HepG2 (cell line): Measurements from ENCODE around the gene GALNT18. TPM values are rescaled to one million over a fixed set of nuclear protein-coding genes. Genes with fewer than 3 reads are reported as not detected.

Experiments used
- ATAC-seq: fragments of 200-7000 bp; cut with Tn5 transposase; 3 replicates; pipeline ENCODE4 v1.9.1; 2020; ENCODE audit warnings: mild to moderate bottlenecking, moderate library complexity
- BruUV-seq: library from RNA; stranded (reverse); fragments of 400-500 nt; replicated peaks from 2 replicates; lab custom pipeline; 2021; lab: Mats Ljungman, UMichigan
- CTCF ChIA-PET: fragments of 300-600 bp; formaldehyde crosslinking; extraction: SDS; loops from one replicate; lab custom pipeline; 2021; ENCODE audit warnings: low total read pairs, inconsistent platforms, low intra/inter-chr PET ratio; lab: Yijun Ruan, JAX
- POLR2A ChIA-PET: fragments of 350-600 bp; sonication (Branson Sonifier 250); formaldehyde crosslinking; loops from one replicate; lab custom pipeline; 2020; ENCODE audit warnings: antibody characterized with exemption, inconsistent platforms; lab: Yijun Ruan, JAX
- DNase-seq: peaks from one replicate; pipeline ENCODE4 v3.0.0-alpha.2; 2015; ENCODE audit warnings: low spot score
- FAIRE-seq: peaks from 3 replicates; lab custom pipeline; 2011; peaks lifted over from hg19 to GRCh38; lab: Jason Lieb, UNC
- H2AFZ ChIP-seq: one replicate; pipeline ENCODE4 v1.6.1; 2011; ENCODE audit warnings: low read length, inconsistent platforms
- H3K27ac ChIP-seq: fragments of 300-600 bp; 3 replicates; pipeline ENCODE4 v1.8.0; 2011; ENCODE audit warnings: mixed run types, mild to moderate bottlenecking, mixed read lengths, low read length, inconsistent platforms; ENCODE audit not compliant: insufficient read depth; ENCODE audit errors: extremely low read length
- H3K27me3 ChIP-seq, 2 experiments: fragments of 200-600 bp in 1 of 2; 2 replicates in 1 of 2; 3 replicates in 1 of 2; pipeline versions ENCODE4 v1.6.0 to v1.8.0; 2011; ENCODE audit warnings: low read length in 2 of 2, mild to moderate bottlenecking in 2 of 2, moderate library complexity in 2 of 2, inconsistent platforms in 1 of 2; ENCODE audit not compliant: insufficient read depth in 2 of 2, control insufficient read depth in 1 of 2
- H3K36me3 ChIP-seq, 2 experiments: fragments of 200-600 bp in 1 of 2; replicated peaks in 1 of 2; 2 replicates in 1 of 2; 3 replicates in 1 of 2; pipeline versions ENCODE4 v1.5.1 to v1.8.0; 2011; ENCODE audit warnings: low read length in 2 of 2, inconsistent platforms in 1 of 2; ENCODE audit not compliant: insufficient read depth in 2 of 2, control insufficient read depth in 1 of 2
- H3K4me1 ChIP-seq: 2 replicates; pipeline ENCODE4 v1.5.1; 2012; ENCODE audit warnings: low read length, inconsistent platforms; ENCODE audit not compliant: insufficient read depth
- H3K4me2 ChIP-seq: 2 replicates; pipeline ENCODE4 v1.6.0; 2011; ENCODE audit warnings: low read depth, low read length, inconsistent platforms
- H3K4me3 ChIP-seq, 3 experiments: fragments of 200-600 bp in 1 of 3; sonication (generic), shearing (Covaris generic) in 1 of 3; replicated peaks in 1 of 3; 2 replicates each; pipeline ENCODE4 v1.5.1; 2011 to 2016; ENCODE audit warnings: low read length in 3 of 3, inconsistent platforms in 2 of 3, low read depth in 2 of 3, mild to moderate bottlenecking in 2 of 3, control low read depth in 1 of 3, mixed read lengths in 1 of 3; ENCODE audit not compliant: insufficient read depth in 1 of 3
- H3K79me2 ChIP-seq: one replicate; pipeline ENCODE4 v1.6.1; 2011; ENCODE audit warnings: low read length, inconsistent platforms; ENCODE audit not compliant: insufficient read depth
- H3K9ac ChIP-seq: 2 replicates; pipeline ENCODE4 v1.6.0; 2011; ENCODE audit warnings: mild to moderate bottlenecking, low read depth, low read length, inconsistent platforms; ENCODE audit not compliant: insufficient read depth
- H3K9me3 ChIP-seq: 2 replicates; pipeline ENCODE4 v1.5.1; 2012; ENCODE audit warnings: mild to moderate bottlenecking, low read length
- H4K20me1 ChIP-seq: 2 replicates; pipeline ENCODE4 v1.6.0; 2011; ENCODE audit warnings: inconsistent platforms, mild to moderate bottlenecking, low read length, moderate library complexity; ENCODE audit not compliant: insufficient read depth
- IRF9 ChIP-seq: sonication (generic); formaldehyde crosslinking; IDR thresholded peaks from 2 replicates; pipeline ENCODE4 v1.8.0; 2022; ENCODE audit warnings: missing genetic modification reagents, mild to moderate bottlenecking, borderline replicate concordance
- MTA3 ChIP-seq: sonication (generic); formaldehyde crosslinking; IDR thresholded peaks from 2 replicates; pipeline ENCODE4 v1.4.0; 2020; ENCODE audit warnings: missing genetic modification reagents
- NONO ChIP-seq, 2 experiments: fragments of 450-650 bp in 1 of 2; sonication (generic) in 1 of 2; formaldehyde crosslinking in 1 of 2; IDR thresholded peaks in 1 of 2; conservative IDR thresholded peaks in 1 of 2; 2 replicates each; pipeline versions ENCODE4 v1.6.1 to v1.8.0; 2017 to 2022; ENCODE audit warnings: mild to moderate bottlenecking in 1 of 2, missing genetic modification reagents in 1 of 2, moderate library complexity in 1 of 2
- STAT5B ChIP-seq: sonication (generic); formaldehyde crosslinking; IDR thresholded peaks from 2 replicates; pipeline ENCODE4 v1.4.0; 2020; ENCODE audit warnings: missing genetic modification reagents
- ZNF280B ChIP-seq: sonication (generic); formaldehyde crosslinking; IDR thresholded peaks from 2 replicates; pipeline ENCODE4 v1.5.0; 2020; ENCODE audit warnings: missing genetic modification reagents, mild to moderate bottlenecking, borderline replicate concordance
- ZNF589 ChIP-seq: sonication (generic); formaldehyde crosslinking; conservative IDR thresholded peaks from 2 replicates; pipeline ENCODE4 v1.8.0; 2022; ENCODE audit warnings: mild to moderate bottlenecking, moderate library complexity, missing genetic modification reagents
- whole genome bisulfite sequencing: methylation state at CpG from one replicate; pipeline ENCODE4 v1.1.6; 2017; ENCODE audit warnings: low lambda C conversion rate; 5-methylcytosine and 5-hydroxymethylcytosine counted together
- in situ Hi-C: cut with HindIII; loops from 2 replicates; pipeline ENCODE4 v1.10.0; 2017; ENCODE audit warnings: low pct_unique_long_range_greater_than_20kb; ENCODE audit not compliant: extremely low pct_ligation_motif_present
- intact Hi-C: fragments of 100-400 bp; cut with micrococcal nuclease; formaldehyde crosslinking; loops from one replicate; pipeline ENCODE4 v1.10.0; 2022; ENCODE audit not compliant: unreplicated experiment
- polyA plus RNA-seq, 8 experiments: library from polyadenylated mRNA; depleted of rRNA in 3 of 8; stranded (reverse) in 7 of 8; unstranded in 1 of 8; fragments of >200 nt; fragmentation: Illumina TruSeq in 4 of 8; extraction: Trizol in 4 of 8; gene quantifications; 2 replicates each; pipeline versions ENCODE4 v1.2.1 to v1.2.3, GENCODE V29; 2011 to 2016; ENCODE audit warnings: low read depth in 4 of 8, missing spikeins in 1 of 8, mixed read lengths in 1 of 8; ENCODE audit not compliant: insufficient read depth in 1 of 8
- total RNA-seq, 5 experiments: library from RNA; depleted of rRNA; stranded (reverse); fragments of >200 nt; fragmentation: Illumina TruSeq; extraction: Trizol; gene quantifications; 2 replicates each; pipeline ENCODE4 v1.2.3, GENCODE V29; 2016; ENCODE audit warnings: low read depth in 1 of 5
- TF ChIP-seq, protein P1 (sequence below): sonication (generic); formaldehyde crosslinking; IDR thresholded peaks from 2 replicates; pipeline ENCODE4 v1.9.0; 2022; ENCODE audit warnings: missing genetic modification reagents, mild to moderate bottlenecking, borderline replicate concordance

The GALNT18 gene
- total and polyA plus RNA-seq, 2 of the 13 experiments (the other 11 are each of a cell fraction or from before 2014, with no cell fraction given): 0.11 TPM; not detected in 1

DNA sequence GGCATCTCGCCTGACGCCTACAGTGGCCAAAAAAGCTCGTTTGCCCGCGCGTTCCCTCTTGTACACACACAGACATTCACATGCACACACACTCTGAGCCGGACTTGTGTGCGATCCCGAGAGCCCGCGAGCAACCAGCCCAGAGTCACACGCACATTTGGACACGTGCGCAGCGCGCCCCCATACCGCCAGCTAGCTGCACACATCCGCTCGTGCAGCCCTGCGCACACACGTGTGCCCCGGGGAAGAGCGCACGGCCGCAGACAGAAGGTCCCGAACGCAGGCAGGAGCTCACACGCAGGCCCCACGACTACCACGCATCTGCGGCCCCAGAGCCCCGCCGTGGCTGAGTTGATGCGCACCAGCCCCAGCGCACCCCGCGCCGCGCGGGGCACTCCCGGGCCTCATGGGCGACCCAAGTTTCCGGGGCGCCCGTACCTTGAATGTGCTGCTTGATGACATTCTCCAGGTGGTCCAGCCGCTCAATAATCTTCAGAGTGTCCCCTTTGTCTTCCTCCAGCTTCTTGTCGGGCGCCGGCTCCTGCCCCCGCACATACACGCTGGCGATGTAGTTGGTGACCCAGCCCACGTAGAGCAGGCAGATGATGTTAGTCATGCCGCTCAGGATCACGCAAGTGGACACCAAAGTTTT, 758 bp downstream of the GALNT18 start:
- DNase-seq (no peak), ATAC-seq (no peak), FAIRE-seq (no peak)
- intact Hi-C loops: loop anchor here (5.0 kb wide), 1 partner anchor 166 kb away; no protein-coding TSS in a partner anchor
- H3K4me1 ChIP-seq: peaks cover 12% of the 10 kb centered on the region; the same call in 1 of the 2 replicates
- TF ChIP-seq MTA3: no peak
- TF ChIP-seq, protein P1, sequence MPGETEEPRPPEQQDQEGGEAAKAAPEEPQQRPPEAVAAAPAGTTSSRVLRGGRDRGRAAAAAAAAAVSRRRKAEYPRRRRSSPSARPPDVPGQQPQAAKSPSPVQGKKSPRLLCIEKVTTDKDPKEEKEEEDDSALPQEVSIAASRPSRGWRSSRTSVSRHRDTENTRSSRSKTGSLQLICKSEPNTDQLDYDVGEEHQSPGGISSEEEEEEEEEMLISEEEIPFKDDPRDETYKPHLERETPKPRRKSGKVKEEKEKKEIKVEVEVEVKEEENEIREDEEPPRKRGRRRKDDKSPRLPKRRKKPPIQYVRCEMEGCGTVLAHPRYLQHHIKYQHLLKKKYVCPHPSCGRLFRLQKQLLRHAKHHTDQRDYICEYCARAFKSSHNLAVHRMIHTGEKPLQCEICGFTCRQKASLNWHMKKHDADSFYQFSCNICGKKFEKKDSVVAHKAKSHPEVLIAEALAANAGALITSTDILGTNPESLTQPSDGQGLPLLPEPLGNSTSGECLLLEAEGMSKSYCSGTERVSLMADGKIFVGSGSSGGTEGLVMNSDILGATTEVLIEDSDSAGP (CRISPR knock-in tag): 0 out of 2 replicates have a peak, but pooled peaks have one; percentile 31
- TF ChIP-seq STAT5B (CRISPR knock-in tag): no peak
- peak overlapping the region; percentile 78 for H3K4me2 ChIP-seq
- 58% methylated on average over 9 of the region's 55 CpGs for WGBS
- H3K9ac ChIP-seq: no peak overlapping the region
- peak overlapping the region; percentile 39 to 64 (median 47); a peak in 5 of 6 replicates for H3K4me3 ChIP-seq
- ChIA-PET CTCF (no interaction called here), POLR2A (no interaction called here)
- H4K20me1 ChIP-seq: peaks cover 3% of the 10 kb centered on the region; the same call in 1 of the 2 replicates
- no TSS peak for BruUV-seq
- no peaks in the 10 kb centered on the region for H3K9me3 ChIP-seq
- no peaks in the 10 kb centered on the region for H3K79me2 ChIP-seq
- H3K36me3 ChIP-seq: no peaks in the 10 kb centered on the region
- peaks cover 5 to 56% of the 10 kb centered on the region in 2 experiments; a peak in 4 of 5 replicates for H3K27me3 ChIP-seq
- in situ Hi-C loops: no loop called here
- no peak overlapping the region for H3K27ac ChIP-seq
- no peak overlapping the region for H2AFZ ChIP-seq

GRCh38 chr11:11620173-11620920, 1.5 kb downstream of the GALNT18 start:
- H3K9me3 ChIP-seq: no peaks in the 10 kb centered on the region
- ChIA-PET CTCF (no interaction called here), POLR2A (no interaction called here)
- no peaks in the 10 kb centered on the region for H3K79me2 ChIP-seq
- no peak overlapping the region for H2AFZ ChIP-seq
- H4K20me1 ChIP-seq: peaks cover 3% of the 10 kb centered on the region; the same call in 1 of the 2 replicates
- WGBS: 49% methylated on average over 31 of the region's 48 CpGs
- DNase-seq (no peak), ATAC-seq (no peak), FAIRE-seq (no peak)
- H3K4me1 ChIP-seq: peaks cover 12% of the 10 kb centered on the region; the same call in 1 of the 2 replicates
- H3K4me3 ChIP-seq: no peak overlapping the region
- H3K4me2 ChIP-seq: 0 out of 2 replicates have a peak overlapping the region, but pooled peaks have one; percentile 78
- no peaks in the 10 kb centered on the region for H3K36me3 ChIP-seq
- in situ Hi-C loops: no loop called here
- intact Hi-C loops: loop anchor here (5.0 kb wide), 1 partner anchor 167 kb away; no protein-coding TSS in a partner anchor
- TF ChIP-seq ZNF589 (CRISPR knock-in tag) (no peak), IRF9 (CRISPR knock-in tag) (no peak), ZNF280B (CRISPR knock-in tag) (no peak), NONO (IDR thresholded peaks at IDR 0.05) (no peak), NONO (CRISPR knock-in tag; conservative IDR thresholded peaks at IDR 0.05) (no peak)
- H3K27ac ChIP-seq: no peak overlapping the region
- no peak overlapping the region for H3K9ac ChIP-seq
- BruUV-seq: no TSS peak
- peaks cover 5 to 53% of the 10 kb centered on the region in 2 experiments; a peak in 4 of 5 replicates for H3K27me3 ChIP-seq
